GM23248 (cell line): ENCODE data around the gene DCAKD. TPM values are rescaled to one million over a fixed set of nuclear protein-coding genes. Genes with fewer than 3 reads are reported as not detected.

Experiments used
- DNase-seq: peaks from one replicate; pipeline ENCODE4 v3.0.0-alpha.2; 2015
- H2AFZ ChIP-seq: fragments of 200-600 bp; sonication (generic); 2 replicates; pipeline ENCODE4 v1.6.1; 2016; ENCODE audit warnings: antibody characterized with exemption
- H3F3A ChIP-seq: fragments of 200-600 bp; sonication (generic); 2 replicates; pipeline ENCODE4 v1.6.1; 2016; ENCODE audit warnings: mild to moderate bottlenecking, antibody characterized with exemption, mixed run types; ENCODE audit not compliant: insufficient read depth
- H3K27ac ChIP-seq: fragments of 200-600 bp; sonication (generic); 2 replicates; pipeline ENCODE4 v1.5.1; 2016; ENCODE audit warnings: mild to moderate bottlenecking
- H3K27me3 ChIP-seq: fragments of 200-600 bp; sonication (generic); replicated peaks from 2 replicates; pipeline ENCODE4 v1.6.1; 2016; ENCODE audit warnings: mild to moderate bottlenecking; ENCODE audit not compliant: insufficient read depth
- H3K36me3 ChIP-seq: fragments of 200-600 bp; sonication (generic); 2 replicates; pipeline ENCODE4 v1.6.1; 2016; ENCODE audit warnings: low read depth, mild to moderate bottlenecking
- H3K4me1 ChIP-seq: fragments of 200-600 bp; sonication (generic); 2 replicates; pipeline ENCODE4 v1.6.1; 2016; ENCODE audit warnings: mild to moderate bottlenecking; ENCODE audit not compliant: insufficient read depth
- H3K4me2 ChIP-seq: fragments of 200-600 bp; sonication (generic); one replicate; pipeline ENCODE4 v1.6.1; 2016; ENCODE audit warnings: mild to moderate bottlenecking; ENCODE audit not compliant: unreplicated experiment
- H3K4me3 ChIP-seq: fragments of 200-600 bp; sonication (generic); 2 replicates; pipeline ENCODE4 v1.5.1; 2016; ENCODE audit warnings: mild to moderate bottlenecking
- H3K79me2 ChIP-seq: fragments of 200-600 bp; sonication (generic); 2 replicates; pipeline ENCODE4 v1.6.1; 2016; ENCODE audit warnings: mild to moderate bottlenecking; ENCODE audit not compliant: insufficient read depth
- H3K9ac ChIP-seq: fragments of 200-600 bp; sonication (generic); 2 replicates; pipeline ENCODE4 v1.6.1; 2016; ENCODE audit warnings: mild to moderate bottlenecking
- H3K9me2 ChIP-seq: fragments of 200-600 bp; sonication (generic); 2 replicates; pipeline ENCODE4 v1.6.1; 2016; ENCODE audit warnings: mixed run types, mild to moderate bottlenecking, moderate library complexity; ENCODE audit not compliant: insufficient read depth
- H3K9me3 ChIP-seq: fragments of 200-600 bp; sonication (generic); one replicate; pipeline ENCODE4 v1.6.1; 2017; ENCODE audit warnings: low read depth
- H4K20me1 ChIP-seq: fragments of 200-600 bp; sonication (generic); 2 replicates; pipeline ENCODE4 v1.6.0; 2016; ENCODE audit not compliant: insufficient read depth
- EZH2 ChIP-seq: fragments of 200-600 bp; sonication (generic); IDR thresholded peaks from 2 replicates; pipeline ENCODE4 v1.6.1; 2018; ENCODE audit warnings: antibody characterized with exemption, mild to moderate bottlenecking; ENCODE audit not compliant: insufficient read depth, poor library complexity, severe bottlenecking
- EZH2phosphoT487 ChIP-seq: fragments of 200-600 bp; sonication (generic); IDR thresholded peaks from 2 replicates; pipeline ENCODE4 v1.6.1; 2018; ENCODE audit warnings: antibody characterized with exemption, moderate library complexity, mild to moderate bottlenecking, low read depth; ENCODE audit not compliant: insufficient read depth
- WGBS, 2 experiments: methylation state at CpG; one replicate each; pipeline ENCODE4 v1.1.6; 2015 to 2017; ENCODE audit warnings: low lambda C conversion rate in 2 of 2, low coverage in 1 of 2; ENCODE audit errors: missing lambda C conversion rate in 2 of 2; 5-methylcytosine and 5-hydroxymethylcytosine counted together
- in situ Hi-C: fragments of 300-500 bp; cut with MboI; formaldehyde crosslinking; loops from 2 replicates; pipeline ENCODE4 v1.15.0; 2020
- polyA plus RNA-seq: library from polyadenylated mRNA; unstranded; fragments of >200 nt; fragmentation: Nextera tagmentation; extraction: Ambion mirVana; gene quantifications from 2 replicates; pipeline ENCODE4 v1.2.1, GENCODE V29; 2016
- total RNA-seq: library from RNA; depleted of rRNA; stranded (reverse); fragments of >200 nt; shearing (Covaris generic); gene quantifications from 2 replicates; pipeline ENCODE4 v1.2.3, GENCODE V29; 2014

DCAKD gene
- total and polyA plus RNA-seq, 2 experiments from 2014 or later: 24.8 to 45.8 TPM

DNA sequence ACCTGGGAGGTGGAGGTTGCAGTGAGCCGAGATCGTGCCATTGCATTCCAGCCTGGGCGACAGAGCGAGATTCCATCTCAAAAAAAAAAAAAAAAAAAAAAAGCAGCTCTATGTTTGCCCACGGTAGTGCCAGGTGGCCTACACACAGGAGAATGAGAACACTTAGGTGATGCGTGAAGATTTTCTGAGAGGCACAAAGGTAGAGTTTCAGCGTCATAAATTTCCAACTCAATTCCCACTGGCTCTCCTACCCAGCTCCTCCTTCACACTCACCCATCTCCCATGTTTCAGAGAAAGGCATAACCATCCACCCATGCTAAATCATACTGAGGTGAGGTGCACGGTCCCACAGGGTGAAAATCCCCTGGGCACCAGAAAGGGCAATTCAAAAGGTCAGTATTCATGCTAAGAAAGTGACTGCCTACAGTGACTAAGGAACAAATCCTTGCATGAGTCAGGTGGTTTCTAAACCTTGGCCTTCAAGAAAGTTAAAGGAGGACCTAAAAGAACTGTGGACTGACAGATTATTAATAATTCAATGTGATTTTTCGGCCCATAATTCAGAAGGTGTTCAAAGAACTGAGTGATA is 4.8 kb downstream of the DCAKD start:
- H3K4me3 ChIP-seq: no peak overlapping the region
- no peaks in the 10 kb centered on the region for H3K27me3 ChIP-seq
- H3F3A ChIP-seq: peaks cover 32% of the 10 kb centered on the region
- H3K79me2 ChIP-seq: peaks cover 92% of the 10 kb centered on the region
- WGBS, 2 experiments: 82 to 86% methylated on average over 7 to 9 of the region's 9 CpGs
- no peaks in the 10 kb centered on the region for H3K36me3 ChIP-seq
- DNase-seq: peak; percentile 77
- H2AFZ ChIP-seq: no peak overlapping the region
- peak overlapping the region; percentile 27 for H3K9ac ChIP-seq
- peak overlapping the region; percentile 62 for H3K27ac ChIP-seq
- no peak overlapping the region for H3K4me2 ChIP-seq
- TF ChIP-seq EZH2 (no peak), EZH2phosphoT487 (no peak)
- peaks cover 34% of the 10 kb centered on the region for H3K4me1 ChIP-seq
- in situ Hi-C loops: loop anchor here (25.0 kb wide), 1 partner anchor 284 kb away; the partner anchor contains the start of gene ADAM11
- H4K20me1 ChIP-seq: no peaks in the 10 kb centered on the region
- no peaks in the 10 kb centered on the region for H3K9me3 ChIP-seq
- H3K9me2 ChIP-seq: no peaks in the 10 kb centered on the region

DNA sequence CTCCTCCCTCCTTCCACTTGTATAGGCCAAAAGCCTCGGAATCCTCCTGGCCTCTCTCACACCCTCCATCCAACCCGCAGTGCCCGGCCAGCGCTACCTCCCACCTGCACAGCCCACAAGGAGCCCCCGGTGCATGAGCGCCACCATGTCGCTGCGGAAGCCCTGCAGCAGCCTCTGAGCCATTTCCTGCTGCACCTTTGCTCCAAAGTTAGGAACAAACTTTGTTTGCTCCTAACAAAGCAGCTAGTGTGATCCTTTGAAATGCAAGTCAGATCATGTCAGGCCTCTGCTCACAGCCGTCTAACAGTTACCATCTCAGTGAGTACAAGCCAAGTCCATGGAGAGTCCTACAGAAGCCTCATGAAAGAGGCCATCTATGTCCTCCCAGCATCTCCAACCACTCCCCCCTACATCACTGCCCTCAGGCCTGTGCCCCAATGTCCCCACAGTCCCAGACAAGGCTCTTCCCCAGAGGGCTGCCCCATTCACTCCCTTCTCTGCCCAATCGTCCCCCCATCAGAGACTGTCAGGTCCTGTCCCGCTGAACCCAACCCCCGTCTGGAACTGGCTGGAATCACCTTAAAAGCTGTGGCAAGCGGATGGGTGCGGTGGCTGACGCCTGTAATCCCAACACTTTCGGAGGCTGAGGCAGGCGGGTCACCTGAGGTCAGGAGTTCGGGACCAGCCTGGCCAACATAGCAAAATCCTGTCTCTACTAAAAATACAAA is 7.5 kb downstream of the DCAKD start:
- in situ Hi-C loops: loop anchor here (25.0 kb wide), 1 partner anchor 282 kb away; the partner anchor contains the start of gene ADAM11

DNA sequence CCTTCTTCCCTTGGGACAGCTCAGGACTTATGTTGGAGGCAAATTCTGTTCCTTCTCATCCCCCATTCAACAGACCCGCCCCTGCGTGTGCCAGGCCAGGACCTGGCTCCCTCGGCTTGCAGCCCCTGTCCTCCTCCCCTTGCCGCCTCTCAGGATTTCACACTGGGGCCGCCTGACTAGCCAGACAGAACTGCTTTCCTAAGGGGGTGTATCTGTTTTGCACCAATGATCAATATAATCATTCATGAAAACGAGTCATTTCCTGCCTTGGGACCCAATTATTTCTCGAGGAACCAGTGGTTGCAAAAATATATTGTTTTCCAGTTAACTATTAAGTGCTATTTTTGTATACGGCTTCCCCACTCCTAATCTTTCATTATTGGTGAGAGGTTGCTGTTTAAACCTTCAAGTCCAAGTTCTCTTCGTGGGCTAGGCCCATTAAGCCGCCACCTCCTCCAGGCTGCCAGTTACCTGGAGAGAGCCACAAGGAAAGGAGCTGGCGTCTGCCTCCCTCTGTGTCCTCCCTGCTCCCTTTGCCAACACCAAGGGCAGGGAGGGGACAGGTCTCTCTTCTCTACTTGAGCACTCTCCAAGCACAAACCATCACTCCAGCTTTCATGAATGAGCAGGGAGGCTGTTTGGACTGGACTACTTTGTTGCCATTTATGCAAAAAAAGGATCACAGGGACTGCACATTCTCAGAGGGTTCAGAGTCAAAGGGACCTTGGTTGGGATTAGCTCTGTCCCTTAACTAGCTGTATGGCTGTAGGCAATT is 8.9 kb downstream of the DCAKD start:
- no peaks in the 10 kb centered on the region for H3K9me2 ChIP-seq

More for the DNA sequence above, 7.5 kb downstream of the DCAKD start:
- TF ChIP-seq EZH2phosphoT487: no peak
- no peak for TF ChIP-seq EZH2
- no peaks in the 10 kb centered on the region for H4K20me1 ChIP-seq
- no peak overlapping the region for H2AFZ ChIP-seq
- no peak for DNase-seq
- peaks cover 19% of the 10 kb centered on the region for H3F3A ChIP-seq
- peaks cover 21% of the 10 kb centered on the region for H3K4me1 ChIP-seq
- H3K9me3 ChIP-seq: no peaks in the 10 kb centered on the region
- no peaks in the 10 kb centered on the region for H3K9me2 ChIP-seq
- H3K4me2 ChIP-seq: no peak overlapping the region
- no peak overlapping the region for H3K27ac ChIP-seq
- no peaks in the 10 kb centered on the region for H3K36me3 ChIP-seq
- no peaks in the 10 kb centered on the region for H3K27me3 ChIP-seq
- 79 to 80% methylated on average over 18 of the region's 18 CpGs for WGBS, 2 experiments
- H3K4me3 ChIP-seq: no peak overlapping the region
- no peak overlapping the region for H3K9ac ChIP-seq
- peaks cover 99% of the 10 kb centered on the region for H3K79me2 ChIP-seq

DNA sequence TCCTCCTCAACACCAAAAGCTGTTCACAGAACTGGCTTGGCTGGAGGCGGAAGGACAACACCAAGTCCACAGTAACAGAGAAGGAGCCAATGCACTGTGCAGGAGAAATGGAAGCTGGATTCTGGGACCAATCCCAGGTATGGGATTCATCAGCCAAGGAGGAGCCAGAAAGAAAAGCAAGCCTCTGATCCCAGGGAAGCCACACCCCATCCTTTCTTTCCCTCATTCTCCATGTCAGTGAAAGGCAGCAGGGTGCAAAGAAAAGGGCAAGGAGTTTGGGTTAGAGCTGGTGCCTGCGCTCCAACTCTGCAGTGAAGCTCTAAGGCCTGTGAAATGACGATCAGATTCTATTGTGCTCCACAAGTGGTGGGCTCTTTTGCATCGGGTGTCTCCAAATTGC is 11.0 kb downstream of the DCAKD start:
- Histone ChIP-seq H3K36me3 (no peaks in the 10 kb centered on the region), H3K4me1 (peaks cover 8% of the 10 kb centered on the region), H3K27ac (no peak overlapping the region), H3F3A (no peaks in the 10 kb centered on the region), H3K9me2 (no peaks in the 10 kb centered on the region), H2AFZ (no peak overlapping the region), H3K27me3 (no peaks in the 10 kb centered on the region), H3K9me3 (no peaks in the 10 kb centered on the region), H3K79me2 (peaks cover 81% of the 10 kb centered on the region), H3K4me2 (no peak overlapping the region), H3K4me3 (no peak overlapping the region), H3K9ac (no peak overlapping the region), H4K20me1 (no peaks in the 10 kb centered on the region)
- 60 to 74% methylated on average over 4 of the region's 4 CpGs for WGBS, 2 experiments
- no peak for TF ChIP-seq EZH2phosphoT487
- TF ChIP-seq EZH2: no peak
- DNase-seq: peak; percentile 20
- in situ Hi-C loops: loop anchor here (25.0 kb wide), 1 partner anchor 278 kb away; the partner anchor contains the start of gene ADAM11

More for the DNA sequence above, 8.9 kb downstream of the DCAKD start:
- 78 to 81% methylated on average over 11 of the region's 11 CpGs for WGBS, 2 experiments
- in situ Hi-C loops: loop anchor here (25.0 kb wide), 1 partner anchor 280 kb away; the partner anchor contains the start of gene ADAM11
- Histone ChIP-seq H4K20me1 (no peaks in the 10 kb centered on the region), H3K4me3 (no peak overlapping the region), H3K9me3 (no peaks in the 10 kb centered on the region), H3K36me3 (no peaks in the 10 kb centered on the region), H3K27ac (no peak overlapping the region), H3K79me2 (peaks cover 97% of the 10 kb centered on the region), H3K4me2 (no peak overlapping the region), H3K9ac (no peak overlapping the region), H2AFZ (no peak overlapping the region), H3K27me3 (no peaks in the 10 kb centered on the region), H3K4me1 (peaks cover 19% of the 10 kb centered on the region), H3F3A (peaks cover 11% of the 10 kb centered on the region)
- no peak for DNase-seq
- TF ChIP-seq EZH2phosphoT487: no peak
- TF ChIP-seq EZH2: no peak
